Endodermal cell (in vitro differentiated cells): ENCODE data around the gene ALOX5. TPM values are rescaled to one million over a fixed set of nuclear protein-coding genes. Genes with fewer than 3 reads are reported as not detected.
"Not testable (repeated sequence)": the region's sequence is repeated elsewhere in the genome, so short reads cannot be mapped to it uniquely, and the experiment has no call there.

ENCODE experiments used
- DNase-seq: peaks from one replicate; pipeline ENCODE4 v3.0.0-alpha.2; 2017
- H3K27ac ChIP-seq: 2 replicates; pipeline ENCODE4 v1.5.1; 2013; ENCODE audit warnings: mild to moderate bottlenecking, low read depth, low read length, moderate library complexity
- H3K27me3 ChIP-seq: 2 replicates; pipeline ENCODE4 v1.6.1; 2013; ENCODE audit warnings: mild to moderate bottlenecking, low read length, moderate library complexity; ENCODE audit not compliant: insufficient read depth, control insufficient read depth, poor library complexity, severe bottlenecking
- H3K36me3 ChIP-seq: 2 replicates; pipeline ENCODE4 v1.7.0; 2013; ENCODE audit warnings: mild to moderate bottlenecking, low read length, moderate library complexity; ENCODE audit not compliant: control insufficient read depth, insufficient read depth
- H3K4me1 ChIP-seq: one replicate; pipeline ENCODE4 v1.7.0; 2013; ENCODE audit warnings: low read length; ENCODE audit not compliant: control insufficient read depth, insufficient read depth
- H3K4me3 ChIP-seq: 2 replicates; pipeline ENCODE4 v1.5.1; 2013; ENCODE audit warnings: mild to moderate bottlenecking, low read length, moderate library complexity
- H3K9ac ChIP-seq: 2 replicates; pipeline ENCODE4 v1.6.1; 2013; ENCODE audit warnings: mild to moderate bottlenecking, low read length, moderate library complexity; ENCODE audit not compliant: poor library complexity, severe bottlenecking; ENCODE audit errors: extremely low read depth
- H3K9me3 ChIP-seq: 2 replicates; pipeline ENCODE4 v1.6.1; 2013; ENCODE audit warnings: mild to moderate bottlenecking, low read length, moderate library complexity; ENCODE audit not compliant: control insufficient read depth
- H3K27ac Mint-ChIP-seq: 2 replicates; pipeline ENCODE4 v1.8.0; 2020; ENCODE audit warnings: mixed read lengths
- H3K27me3 Mint-ChIP-seq: 2 replicates; pipeline ENCODE4 v1.8.0; 2021; ENCODE audit warnings: mild to moderate bottlenecking, mixed read lengths; ENCODE audit not compliant: insufficient read depth
- H3K36me3 Mint-ChIP-seq: 2 replicates; pipeline ENCODE4 v1.8.0; 2020; ENCODE audit warnings: low read depth, mixed read lengths
- H3K4me1 Mint-ChIP-seq: 2 replicates; pipeline ENCODE4 v1.8.0; 2020; ENCODE audit warnings: mixed read lengths
- H3K4me3 Mint-ChIP-seq: 2 replicates; pipeline ENCODE4 v1.8.0; 2020; ENCODE audit warnings: mild to moderate bottlenecking, moderate library complexity, mixed read lengths
- H3K9me3 Mint-ChIP-seq: 2 replicates; pipeline ENCODE4 v1.8.0; 2020; ENCODE audit warnings: mild to moderate bottlenecking, mixed read lengths
- CTCF ChIP-seq: fragments of 200-600 bp; sonication (generic); conservative IDR thresholded peaks from 2 replicates; pipeline ENCODE4 v1.5.0; 2021; ENCODE audit warnings: antibody characterized with exemption, mild to moderate bottlenecking
- WGBS, 2 experiments: methylation state at CpG; one replicate each; pipeline versions ENCODE4 v1.1.5 to v1.1.7; 2013; ENCODE audit warnings: missing lambda C conversion rate in 2 of 2, mixed read lengths in 1 of 2; ENCODE audit not compliant: insufficient coverage in 1 of 2, insufficient read length in 1 of 2; 5-methylcytosine and 5-hydroxymethylcytosine counted together
- total RNA-seq, 2 donors: library from RNA; stranded (reverse); fragmentation: NEBNext Ultra II Directional in 1 of 2; extraction: Animal tissue kit (Norgen Biotek cat#: 25700) in 1 of 2; gene quantifications; 2 replicates in 1 of 2; 3 replicates in 1 of 2; pipeline ENCODE4 v1.2.1, GENCODE V29; 2021

The ALOX5 gene
- total RNA-seq, 2 donors from 2014 or later: 0.31 to 1.1 TPM

GRCh38 chr10:45339894-45340293 is 34.1 kb upstream of the ALOX5 start:
- peaks cover 6% of the 10 kb centered on the region for H3K9me3 ChIP-seq
- no peaks in the 10 kb centered on the region for H3K36me3 Mint-ChIP-seq
- 89% methylated on average over 1 of the region's 1 CpG; no CpG with 5 or more reads in 1 of the 2 experiments for WGBS, 2 experiments
- no peaks in the 10 kb centered on the region for H3K4me1 Mint-ChIP-seq
- peaks cover 6% of the 10 kb centered on the region for H3K27me3 Mint-ChIP-seq
- no peak for TF ChIP-seq CTCF
- H3K36me3 ChIP-seq: no peaks in the 10 kb centered on the region
- H3K27ac Mint-ChIP-seq: no peak overlapping the region
- peaks cover 62% of the 10 kb centered on the region for H3K9me3 Mint-ChIP-seq
- H3K27me3 ChIP-seq: no peaks in the 10 kb centered on the region
- H3K4me3 Mint-ChIP-seq: no peak overlapping the region
- DNase-seq: no peak
- no peak overlapping the region for H3K9ac ChIP-seq
- H3K4me3 ChIP-seq: no peak overlapping the region
- H3K27ac ChIP-seq: no peak overlapping the region
- H3K4me1 ChIP-seq: no peaks in the 10 kb centered on the region

GRCh38 chr10:45340420-45340819 is 33.6 kb upstream of the ALOX5 start:
- Mint-ChIP-seq H3K9me3 (peaks cover 65% of the 10 kb centered on the region), H3K27me3 (peaks cover 10% of the 10 kb centered on the region)
- H3K27ac ChIP-seq, H3K36me3 ChIP-seq, H3K9ac ChIP-seq, H3K9me3 ChIP-seq, H3K4me1 Mint-ChIP-seq, H3K27me3 ChIP-seq, H3K4me3 Mint-ChIP-seq, H3K27ac Mint-ChIP-seq, H3K4me3 ChIP-seq, H3K36me3 Mint-ChIP-seq, H3K4me1 ChIP-seq, DNase-seq: not testable (repeated sequence)
- WGBS, 2 experiments: 88% methylated on average over 3 of the region's 4 CpGs; no CpG with 5 or more reads in 1 of the 2 experiments

GRCh38 chr10:45346652-45347335 is 27.2 kb upstream of the ALOX5 start:
- not testable (repeated sequence) for H3K27ac Mint-ChIP-seq, H3K27ac ChIP-seq, H3K9ac ChIP-seq, H3K4me1 Mint-ChIP-seq, H3K27me3 ChIP-seq, H3K36me3 Mint-ChIP-seq, DNase-seq, H3K9me3 ChIP-seq, H3K4me3 Mint-ChIP-seq, H3K36me3 ChIP-seq, H3K4me3 ChIP-seq, H3K4me1 ChIP-seq
- H3K27me3 Mint-ChIP-seq: peaks cover 12% of the 10 kb centered on the region
- H3K9me3 Mint-ChIP-seq: peaks cover 53% of the 10 kb centered on the region
- WGBS, 2 experiments: 84 to 85% methylated on average over 14 to 22 of the region's 24 CpGs

GRCh38 chr10:45347464-45347863 is 26.6 kb upstream of the ALOX5 start:
- not testable (repeated sequence) for H3K27ac ChIP-seq, H3K4me1 ChIP-seq, H3K4me3 ChIP-seq, H3K27me3 ChIP-seq, DNase-seq, H3K36me3 Mint-ChIP-seq, H3K27ac Mint-ChIP-seq, H3K4me3 Mint-ChIP-seq, H3K9ac ChIP-seq, H3K4me1 Mint-ChIP-seq, H3K9me3 ChIP-seq, H3K36me3 ChIP-seq
- peaks cover 47% of the 10 kb centered on the region for H3K9me3 Mint-ChIP-seq
- WGBS, 2 experiments: 92 to 99% methylated on average over 9 to 20 of the region's 20 CpGs
- H3K27me3 Mint-ChIP-seq: peaks cover 12% of the 10 kb centered on the region

- not testable (repeated sequence) for H3K27me3 Mint-ChIP-seq, H3K36me3 Mint-ChIP-seq, H3K27ac Mint-ChIP-seq, H3K4me3 Mint-ChIP-seq, H3K4me3 ChIP-seq, H3K27ac ChIP-seq, H3K36me3 ChIP-seq, H3K4me1 Mint-ChIP-seq, H3K9me3 ChIP-seq, H3K27me3 ChIP-seq, H3K9ac ChIP-seq, H3K4me1 ChIP-seq, DNase-seq
- WGBS, 2 experiments: 89 to 100% methylated on average over 2 to 24 of the region's 31 CpGs
- peaks cover 41% of the 10 kb centered on the region for H3K9me3 Mint-ChIP-seq
These were observed 25.7 kb upstream of the ALOX5 start for GRCh38 chr10:45348196-45348765.
